ENCODE data around the gene SH2D4B. TPM values are rescaled to one million over a fixed set of nuclear protein-coding genes. Genes with fewer than 3 reads are reported as not detected.

Gene SH2D4B
- total RNA-seq, 2 donors from 2014 or later = not detected

GRCh38 chr10:80687476-80687789 is 149.7 kb downstream of the SH2D4B start:
- DNase-seq = no peak
- H3K9me3 ChIP-seq = no peaks in the 10 kb centered on the region
- no peak for TF ChIP-seq CTCF (IDR thresholded peaks at IDR 0.05)

GRCh38 chr10:80690434-80690833 is 152.7 kb downstream of the SH2D4B start:
- Histone ChIP-seq H3K27me3 (no peaks in the 10 kb centered on the region), H3K9me3 (no peaks in the 10 kb centered on the region), H3K4me3 (no peak overlapping the region), H3K36me3 (no peaks in the 10 kb centered on the region), H3K9ac (ENCODE audit: low read depth in 2 of 2, low read length in 2 of 2) (no peak overlapping the region), H3K27ac (no peak overlapping the region), H3K4me1 (no peaks in the 10 kb centered on the region)
- DNase-seq = no peak
- no peak for TF ChIP-seq CTCF (IDR thresholded peaks at IDR 0.05)
- intact Hi-C loops (cut with DNase I) = no loop called here

More at GRCh38 chr10:80687476-80687789, 149.7 kb downstream of the SH2D4B start:
- Histone ChIP-seq H3K9ac (ENCODE audit: low read depth in 2 of 2, low read length in 2 of 2) (no peak overlapping the region), H3K27ac (no peak overlapping the region), H3K4me3 (no peak overlapping the region), H3K4me1 (no peaks in the 10 kb centered on the region), H3K27me3 (no peaks in the 10 kb centered on the region), H3K36me3 (no peaks in the 10 kb centered on the region)
- intact Hi-C loops (cut with DNase I) = no loop called here

GRCh38 chr10:80691441-80691840 is 153.7 kb downstream of the SH2D4B start:
- Histone ChIP-seq H3K4me3 (no peak overlapping the region), H3K9me3 (no peaks in the 10 kb centered on the region), H3K4me1 (no peaks in the 10 kb centered on the region), H3K27me3 (no peaks in the 10 kb centered on the region), H3K27ac (no peak overlapping the region), H3K36me3 (no peaks in the 10 kb centered on the region), H3K9ac (ENCODE audit: low read depth in 2 of 2, low read length in 2 of 2) (no peak overlapping the region)
- no peak for DNase-seq
- no peak for TF ChIP-seq CTCF (IDR thresholded peaks at IDR 0.05)
- intact Hi-C loops (cut with DNase I) = no loop called here

- TF ChIP-seq CTCF (IDR thresholded peaks at IDR 0.05) = no peak
- H3K4me1 ChIP-seq = no peaks in the 10 kb centered on the region
- intact Hi-C loops (cut with DNase I) = no loop called here
- H3K4me3 ChIP-seq = no peak overlapping the region
- H3K9ac ChIP-seq (ENCODE audit: low read depth in 2 of 2, low read length in 2 of 2) = no peak overlapping the region
- H3K27ac ChIP-seq = no peak overlapping the region
- no peaks in the 10 kb centered on the region for H3K36me3 ChIP-seq
- DNase-seq = no peak
- no peaks in the 10 kb centered on the region for H3K27me3 ChIP-seq
- no peaks in the 10 kb centered on the region for H3K9me3 ChIP-seq
Observed at GRCh38 chr10:80693565-80693964, 155.9 kb downstream of the SH2D4B start.

GRCh38 chr10:80694930-80695329 is 157.2 kb downstream of the SH2D4B start:
- no peak for DNase-seq
- Histone ChIP-seq H3K27me3 (no peaks in the 10 kb centered on the region), H3K4me3 (no peak overlapping the region), H3K9me3 (no peaks in the 10 kb centered on the region), H3K27ac (no peak overlapping the region), H3K36me3 (no peaks in the 10 kb centered on the region), H3K4me1 (no peaks in the 10 kb centered on the region), H3K9ac (ENCODE audit: low read depth in 2 of 2, low read length in 2 of 2) (no peak overlapping the region)
- no peak for TF ChIP-seq CTCF (IDR thresholded peaks at IDR 0.05)
- intact Hi-C loops (cut with DNase I) = no loop called here

Other genes with a start within 250 kb of the SH2D4B start
- gene MAT1A, start 248.2 kb upstream of the SH2D4B start, total RNA-seq = 1 to 10 TPM; 1.4 to 1.8 TPM
- gene DYDC1, start 181.1 kb upstream of the SH2D4B start, total RNA-seq = not detected
- gene DYDC2, start 181.1 kb upstream of the SH2D4B start, total RNA-seq = 1 to 10 TPM in 1 of 2 donors, not detected in 1; 1.5 TPM
- gene PRXL2A, start 129.4 kb upstream of the SH2D4B start, total RNA-seq = 100 to 1,000 TPM in 1 of 2 donors, 10 to 100 TPM in 1; 73.5 to 101 TPM
- 10 to 100 TPM; 83.5 to 91.7 TPM for gene TSPAN14, start 83.6 kb upstream of the SH2D4B start, total RNA-seq